Measurements from ENCODE around the gene CFTR.

CFTR gene

GRCh38 chr7:117640465-117640864 lies 160.6 kb downstream of the CFTR start:
- DNase-seq (ENCODE audit: low read depth in 1 of 2, low spot score in 1 of 2), result no peak

- no peak for DNase-seq (ENCODE audit: low read depth in 1 of 2, low spot score in 1 of 2)
Measured at GRCh38 chr7:117645481-117646165, 165.8 kb downstream of the CFTR start.

- DNase-seq (ENCODE audit: low read depth in 1 of 2, low spot score in 1 of 2), result no peak
Measured at GRCh38 chr7:117648203-117648866, 168.5 kb downstream of the CFTR start.

GRCh38 chr7:117652943-117653680 lies 173.3 kb downstream of the CFTR start:
- DNase-seq (ENCODE audit: low read depth in 1 of 2, low spot score in 1 of 2), result no peak

GRCh38 chr7:117654780-117655179 lies 175.0 kb downstream of the CFTR start:
- DNase-seq (ENCODE audit: low read depth in 1 of 2, low spot score in 1 of 2), result no peak

- no peak for DNase-seq (ENCODE audit: low read depth in 1 of 2, low spot score in 1 of 2)
Measured at GRCh38 chr7:117656806-117657205, 177.0 kb downstream of the CFTR start.

- no peak for DNase-seq (ENCODE audit: low read depth in 1 of 2, low spot score in 1 of 2)
Measured at GRCh38 chr7:117659531-117660011, 179.7 kb downstream of the CFTR start.

- no peak for DNase-seq (ENCODE audit: low read depth in 1 of 2, low spot score in 1 of 2)
Measured at GRCh38 chr7:117661328-117661727, 181.5 kb downstream of the CFTR start.

- DNase-seq (ENCODE audit: low read depth in 1 of 2, low spot score in 1 of 2), result no peak
Measured at GRCh38 chr7:117664047-117664446, 184.2 kb downstream of the CFTR start.

GRCh38 chr7:117665368-117665767 lies 185.5 kb downstream of the CFTR start:
- no peak for DNase-seq (ENCODE audit: low read depth in 1 of 2, low spot score in 1 of 2)

GRCh38 chr7:117666031-117666430 lies 186.2 kb downstream of the CFTR start:
- DNase-seq (ENCODE audit: low read depth in 1 of 2, low spot score in 1 of 2), result no peak

GRCh38 chr7:117666689-117667088 lies 186.9 kb downstream of the CFTR start:
- DNase-seq (ENCODE audit: low read depth in 1 of 2, low spot score in 1 of 2), result no peak

GRCh38 chr7:117667456-117667855 lies 187.6 kb downstream of the CFTR start:
- no peak for DNase-seq (ENCODE audit: low read depth in 1 of 2, low spot score in 1 of 2)

- DNase-seq (ENCODE audit: low read depth in 1 of 2, low spot score in 1 of 2), result no peak
Measured at GRCh38 chr7:117669818-117670217, 190.0 kb downstream of the CFTR start.

- DNase-seq (ENCODE audit: low read depth in 1 of 2, low spot score in 1 of 2), result no peak
Measured at GRCh38 chr7:117672453-117672852, 192.6 kb downstream of the CFTR start.

- DNase-seq (ENCODE audit: low read depth in 1 of 2, low spot score in 1 of 2), result no peak
Measured at GRCh38 chr7:117673367-117673766, 193.5 kb downstream of the CFTR start.

- no peak for DNase-seq (ENCODE audit: low read depth in 1 of 2, low spot score in 1 of 2)
Measured at GRCh38 chr7:117673839-117674238, 194.0 kb downstream of the CFTR start.

GRCh38 chr7:117674617-117675016 lies 194.8 kb downstream of the CFTR start:
- no peak for DNase-seq (ENCODE audit: low read depth in 1 of 2, low spot score in 1 of 2)

- no peak for DNase-seq (ENCODE audit: low read depth in 1 of 2, low spot score in 1 of 2)
Measured at GRCh38 chr7:117675497-117676435, 195.9 kb downstream of the CFTR start.

- DNase-seq (ENCODE audit: low read depth in 1 of 2, low spot score in 1 of 2), result no peak
Measured at GRCh38 chr7:117679120-117679519, 199.3 kb downstream of the CFTR start.
